ENCODE measurements around the gene KCNAB2.

Gene KCNAB2

DNA sequence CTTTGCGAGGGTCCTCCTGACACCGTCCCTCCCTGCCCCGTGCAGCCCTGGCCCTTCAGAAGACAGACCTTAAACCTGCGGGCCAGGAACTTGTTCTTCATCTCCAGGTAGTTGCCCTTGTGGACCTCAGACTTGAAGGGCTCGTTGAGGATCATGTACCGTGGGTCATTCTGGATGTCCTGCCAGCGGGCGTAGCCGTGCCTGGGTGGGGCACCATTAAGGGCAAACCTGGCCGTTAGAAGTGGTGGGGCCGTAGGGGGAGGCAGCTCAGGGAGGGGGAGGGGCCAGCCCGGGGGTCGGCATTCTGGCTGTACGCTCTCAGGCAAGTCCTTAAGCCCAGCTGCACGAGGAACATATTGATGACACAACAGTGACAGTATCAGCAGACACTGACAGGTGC, 64.6 kb downstream of the KCNAB2 start:
- DNase-seq (ENCODE audit: low spot score) = no peak

DNA sequence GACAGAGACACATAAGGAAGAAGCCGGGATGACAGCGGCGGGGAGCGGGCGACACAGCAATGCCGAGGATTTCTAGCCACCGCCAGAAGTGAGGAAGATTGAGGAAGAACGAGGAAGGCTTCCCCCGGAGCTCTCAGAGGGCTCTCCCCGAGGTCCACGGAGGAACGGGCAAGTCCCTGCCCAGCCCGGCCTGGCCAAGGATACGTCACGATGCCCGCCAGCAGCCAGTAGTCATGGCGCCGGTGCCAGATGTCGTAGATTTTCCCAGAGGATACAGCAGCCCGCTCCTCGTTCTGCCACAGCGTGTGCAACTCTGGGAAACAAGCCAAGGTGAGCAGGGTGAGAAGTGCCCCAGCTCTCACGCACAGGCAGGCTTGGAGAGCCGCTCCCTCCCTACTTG, 65.9 kb downstream of the KCNAB2 start:
- DNase-seq (ENCODE audit: low spot score) = no peak

DNA sequence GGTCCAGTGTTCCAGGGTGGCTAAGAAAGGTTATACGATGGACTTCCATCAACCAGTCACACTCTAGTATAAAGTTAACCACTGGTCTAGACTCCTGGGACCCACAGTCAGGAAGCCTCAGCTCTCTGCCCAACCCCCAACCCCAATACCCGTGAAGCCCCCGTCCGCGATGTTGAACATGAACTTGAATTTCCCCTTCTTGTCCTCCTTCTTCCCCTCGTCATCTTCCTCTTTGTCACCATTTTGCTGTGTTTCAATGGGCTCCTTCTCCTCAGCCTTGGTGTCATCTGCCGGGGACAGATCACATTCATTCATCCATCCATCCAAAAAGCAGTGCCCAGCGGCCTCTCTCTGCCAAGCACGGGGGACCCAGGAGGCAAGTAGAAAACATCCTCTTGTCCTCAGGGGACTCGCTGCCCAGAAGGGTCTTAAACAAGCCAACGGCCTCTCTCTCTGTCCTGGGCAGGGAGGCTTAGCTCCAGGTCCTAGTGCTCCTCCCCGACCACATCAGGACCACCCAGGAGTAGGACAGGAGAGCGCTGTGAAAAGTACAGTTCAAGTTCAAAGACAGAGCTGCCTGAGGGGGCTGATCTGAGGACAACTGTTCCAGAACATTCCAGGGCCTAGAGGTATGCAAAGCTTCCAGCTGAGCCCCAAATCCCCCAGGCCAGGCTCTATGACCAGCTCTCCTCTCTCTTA, 66.5 kb downstream of the KCNAB2 start:
- no peak for DNase-seq (ENCODE audit: low spot score)

DNA sequence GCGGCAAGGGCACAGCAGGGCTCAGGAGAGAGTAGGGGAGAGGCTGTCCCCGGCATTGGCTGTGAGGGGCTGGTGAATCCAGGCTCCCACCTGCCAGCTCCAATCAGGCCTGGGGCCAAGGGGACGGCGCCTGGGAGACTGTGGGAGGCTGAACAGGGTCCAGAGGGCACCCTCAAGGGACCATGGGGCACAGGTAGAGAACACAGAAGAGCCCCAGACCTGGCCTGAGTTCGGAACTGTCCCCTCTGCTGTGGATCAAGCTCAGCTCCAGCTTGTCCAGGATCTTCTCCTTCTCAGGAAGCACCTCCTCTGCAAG, 67.0 kb downstream of the KCNAB2 start:
- no peak for DNase-seq (ENCODE audit: low spot score)

DNA sequence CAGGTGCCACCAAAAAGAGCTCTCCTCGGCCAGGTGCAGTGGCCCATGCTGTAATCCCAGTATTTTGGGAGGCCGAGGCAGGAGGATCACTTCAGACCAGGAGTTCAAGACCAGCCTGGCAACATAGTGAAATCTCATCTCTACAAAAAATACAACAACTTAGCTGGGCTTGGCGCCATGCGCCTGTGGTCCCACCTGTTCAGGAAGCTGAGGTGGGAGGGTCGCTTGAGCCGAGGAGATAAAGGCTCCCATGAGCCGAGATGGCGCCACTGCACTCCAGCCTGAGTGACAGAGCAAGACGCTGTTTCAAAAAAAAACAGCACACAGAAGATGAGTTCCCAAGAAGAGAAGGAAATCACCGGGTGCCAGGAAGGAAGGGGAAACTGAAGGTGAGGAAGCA, 67.4 kb downstream of the KCNAB2 start:
- DNase-seq (ENCODE audit: low spot score) = no peak

DNA sequence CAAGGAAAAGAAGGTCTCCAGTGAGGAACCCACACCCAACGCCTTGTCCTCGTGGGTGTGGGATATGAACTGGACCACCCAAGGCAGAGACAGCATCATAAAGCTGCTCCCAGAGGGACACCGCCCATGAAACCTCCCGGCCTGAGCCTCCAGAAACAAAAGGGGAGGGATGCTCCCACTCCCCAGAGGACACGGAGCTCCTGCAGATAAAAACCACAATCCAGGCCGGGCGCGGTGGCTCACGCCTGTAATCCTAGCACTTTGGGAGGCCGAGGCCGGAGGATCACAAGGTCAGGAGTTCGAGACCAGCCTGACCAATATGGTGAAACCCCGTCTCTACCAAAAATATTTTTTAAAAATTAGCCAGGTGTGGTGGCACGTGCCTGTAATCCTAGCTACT, 68.1 kb downstream of the KCNAB2 start:
- DNase-seq (ENCODE audit: low spot score) = no peak

DNA sequence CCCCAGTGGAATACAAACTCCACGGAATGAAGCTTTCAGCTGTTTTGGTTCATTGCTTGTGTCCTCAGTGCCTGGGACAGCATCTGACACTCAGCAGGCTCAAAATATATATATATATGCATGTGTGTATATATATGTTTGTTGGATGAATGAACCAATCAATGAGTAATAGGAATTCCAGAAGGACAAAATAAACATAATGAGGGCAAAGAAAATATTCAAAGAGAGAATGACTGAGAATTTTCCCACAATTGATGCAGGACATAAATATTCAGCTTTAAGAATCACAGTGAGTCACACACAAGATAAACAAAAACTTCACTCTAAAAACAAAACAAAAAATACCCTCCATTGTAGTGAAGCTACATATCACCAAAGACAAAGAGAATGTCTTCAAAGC, 70.4 kb downstream of the KCNAB2 start:
- no peak for DNase-seq (ENCODE audit: low spot score)

DNA sequence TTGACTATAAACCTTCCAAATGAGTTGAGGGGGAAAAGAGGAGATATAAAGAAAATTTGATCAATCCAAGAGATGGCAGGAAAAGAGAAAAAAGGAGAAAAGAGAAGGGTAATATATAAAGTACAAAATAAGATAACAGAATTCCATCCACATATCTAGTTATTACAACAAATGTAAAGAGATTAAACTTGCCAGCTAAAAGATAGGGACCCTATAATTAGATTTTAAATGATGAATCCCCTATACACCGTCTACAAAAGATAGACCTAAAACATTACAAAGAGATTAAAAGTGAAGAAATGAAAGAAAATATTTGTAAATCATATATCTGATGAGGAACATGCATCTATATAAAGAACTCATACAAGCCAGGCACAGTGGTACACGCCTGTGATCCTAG, 71.4 kb downstream of the KCNAB2 start:
- no peak for DNase-seq (ENCODE audit: low spot score)

DNA sequence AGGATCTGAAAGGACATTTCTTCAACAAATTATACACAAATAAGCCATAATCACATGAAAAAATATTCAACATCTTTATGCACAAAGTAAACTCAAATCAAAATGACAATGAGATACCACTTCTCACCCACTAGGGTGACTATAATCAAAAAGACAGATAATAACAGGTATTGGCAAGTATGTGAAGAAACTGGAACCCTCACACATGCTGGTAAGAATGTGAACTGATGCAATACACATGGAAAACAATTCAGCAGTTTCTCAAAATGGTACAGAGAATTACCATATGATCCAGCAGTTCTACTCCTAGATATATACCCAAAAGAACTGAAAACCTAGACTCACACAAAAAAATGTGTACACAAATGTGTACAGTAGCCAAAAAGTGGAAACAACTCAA, 71.9 kb downstream of the KCNAB2 start:
- DNase-seq (ENCODE audit: low spot score) = no peak

DNA sequence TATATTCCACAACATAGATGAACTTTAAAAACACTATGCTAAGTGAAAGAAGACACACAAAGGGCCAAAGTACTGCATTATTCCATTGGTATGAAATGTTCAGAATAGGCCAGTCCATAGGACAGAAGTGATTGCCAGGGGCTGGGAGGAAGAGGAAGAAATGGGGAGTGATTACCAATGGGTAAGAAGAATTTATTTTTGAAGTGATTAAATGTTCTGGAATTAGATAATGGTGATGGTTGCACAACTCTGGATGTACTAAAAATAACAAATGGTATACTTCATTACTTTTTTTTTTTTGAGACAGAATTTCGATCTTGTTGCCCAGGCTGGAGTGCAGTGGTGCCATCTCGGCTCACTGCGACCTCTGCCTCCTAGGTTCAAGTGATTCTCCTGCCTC, 72.7 kb downstream of the KCNAB2 start:
- no peak for DNase-seq (ENCODE audit: low spot score)

DNA sequence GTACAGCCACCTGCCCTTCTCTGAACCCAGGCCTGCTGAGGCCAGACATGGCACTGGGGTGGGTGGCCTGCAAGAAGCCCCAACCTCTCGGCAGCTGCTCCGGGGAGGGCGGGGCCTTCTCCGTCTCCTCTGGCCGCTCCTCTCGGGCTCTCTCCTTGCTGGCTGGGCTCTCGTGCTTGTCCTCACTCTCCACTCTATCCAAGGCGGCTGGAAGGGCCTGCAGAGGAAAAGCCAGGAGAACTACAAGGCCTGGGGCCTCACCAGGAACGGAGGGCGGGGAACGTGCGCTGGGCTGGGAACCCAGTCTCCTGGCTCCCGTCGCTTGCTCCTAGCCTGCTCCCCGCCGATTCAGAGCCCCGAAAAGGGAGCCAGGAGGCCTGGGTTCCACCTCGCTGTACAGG, 75.3 kb downstream of the KCNAB2 start:
- DNase-seq (ENCODE audit: low spot score) = no peak

DNA sequence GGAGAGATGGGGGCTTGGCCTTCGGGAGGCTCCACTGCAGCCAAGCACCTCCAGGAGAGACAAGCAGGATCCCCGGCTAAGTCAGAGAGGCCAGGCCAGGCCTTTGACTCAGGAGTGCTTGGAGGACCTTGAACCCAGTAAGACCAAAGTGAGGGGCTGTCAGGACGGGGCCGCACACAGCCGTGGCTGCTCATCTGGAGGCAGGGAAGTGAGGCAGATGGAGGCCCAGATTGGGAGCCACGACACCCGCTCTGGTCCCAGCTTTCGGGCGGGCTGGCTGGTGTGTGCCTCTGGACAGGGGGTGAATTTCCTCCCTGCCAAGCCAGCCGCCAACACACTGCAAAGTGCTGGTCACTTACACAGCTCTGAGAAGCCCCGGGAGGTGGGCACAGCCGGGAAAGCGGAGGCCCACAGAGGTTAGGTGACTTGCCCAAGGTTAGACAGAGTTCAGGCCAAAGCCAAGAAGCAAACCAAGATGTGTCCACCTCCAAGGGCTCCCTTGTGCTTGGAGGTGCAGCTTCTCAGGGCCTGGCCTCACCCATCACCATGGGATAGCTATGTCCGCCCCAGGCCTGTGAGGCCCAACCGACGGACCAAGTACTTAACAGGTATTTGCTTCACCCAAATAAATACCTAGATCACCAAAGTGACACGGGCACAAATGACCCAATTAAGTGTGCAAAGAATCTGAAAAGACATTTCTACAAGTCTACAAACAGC, 76.1 kb downstream of the KCNAB2 start:
- no peak for DNase-seq (ENCODE audit: low spot score)

DNA sequence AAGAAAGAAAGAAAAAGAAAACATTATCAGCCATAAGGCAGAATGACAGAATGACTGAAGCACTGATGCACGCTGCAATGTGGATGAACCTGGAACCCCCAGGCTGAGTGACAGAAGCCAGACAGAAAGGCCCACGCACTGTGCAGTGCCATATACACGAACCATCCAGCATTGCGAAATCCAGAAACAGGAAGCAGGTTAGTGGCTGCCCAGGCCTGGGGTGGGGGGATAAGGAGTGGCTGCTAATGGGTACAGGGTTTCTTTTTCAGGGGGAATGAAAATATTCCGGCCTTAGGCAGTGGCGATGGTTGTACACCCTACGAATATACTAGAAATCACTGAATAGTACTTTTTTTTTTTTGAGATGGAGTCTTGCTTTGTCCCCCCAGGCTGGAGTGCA, 77.4 kb downstream of the KCNAB2 start:
- DNase-seq (ENCODE audit: low spot score) = no peak

DNA sequence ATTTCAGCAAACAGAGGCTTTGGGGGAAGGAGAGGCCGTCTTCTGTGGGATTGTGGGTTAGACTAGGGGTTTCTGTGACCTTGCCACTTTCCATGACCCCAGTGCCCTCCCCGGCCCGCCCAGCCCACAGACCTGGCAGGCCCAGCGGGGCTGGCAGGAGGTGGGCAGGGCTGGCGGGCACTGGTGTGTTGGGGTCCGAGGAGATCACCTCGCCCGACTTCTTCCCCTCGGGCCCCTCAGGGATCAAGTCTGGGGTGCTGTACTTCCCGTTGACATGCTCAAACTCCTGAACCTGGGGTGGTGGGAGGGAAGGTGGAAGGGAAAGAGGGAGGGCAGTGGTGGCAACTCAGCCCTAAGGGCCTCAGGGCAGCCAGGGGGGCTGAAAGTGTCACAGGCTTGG, 78.1 kb downstream of the KCNAB2 start:
- DNase-seq (ENCODE audit: low spot score) = no peak

DNA sequence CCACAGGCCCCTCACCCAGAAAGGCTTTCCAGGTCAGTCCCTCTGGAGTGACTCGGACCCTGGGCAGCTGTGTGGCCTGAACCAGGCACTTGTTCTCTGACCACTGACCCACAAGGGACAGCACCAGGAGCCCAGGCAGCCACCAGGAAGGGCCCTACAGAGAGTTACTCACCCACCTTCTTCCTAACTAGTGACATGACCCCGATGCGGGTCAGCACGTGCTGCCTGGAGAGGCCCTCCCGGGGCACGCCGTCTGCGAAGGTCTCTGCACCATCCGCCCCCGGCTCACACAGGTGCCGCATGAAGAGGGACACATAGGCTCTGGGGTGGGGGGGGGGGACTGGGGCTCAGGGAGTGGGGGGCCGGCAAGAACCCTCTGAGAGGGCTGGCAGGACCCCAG, 78.7 kb downstream of the KCNAB2 start:
- no peak for DNase-seq (ENCODE audit: low spot score)

DNA sequence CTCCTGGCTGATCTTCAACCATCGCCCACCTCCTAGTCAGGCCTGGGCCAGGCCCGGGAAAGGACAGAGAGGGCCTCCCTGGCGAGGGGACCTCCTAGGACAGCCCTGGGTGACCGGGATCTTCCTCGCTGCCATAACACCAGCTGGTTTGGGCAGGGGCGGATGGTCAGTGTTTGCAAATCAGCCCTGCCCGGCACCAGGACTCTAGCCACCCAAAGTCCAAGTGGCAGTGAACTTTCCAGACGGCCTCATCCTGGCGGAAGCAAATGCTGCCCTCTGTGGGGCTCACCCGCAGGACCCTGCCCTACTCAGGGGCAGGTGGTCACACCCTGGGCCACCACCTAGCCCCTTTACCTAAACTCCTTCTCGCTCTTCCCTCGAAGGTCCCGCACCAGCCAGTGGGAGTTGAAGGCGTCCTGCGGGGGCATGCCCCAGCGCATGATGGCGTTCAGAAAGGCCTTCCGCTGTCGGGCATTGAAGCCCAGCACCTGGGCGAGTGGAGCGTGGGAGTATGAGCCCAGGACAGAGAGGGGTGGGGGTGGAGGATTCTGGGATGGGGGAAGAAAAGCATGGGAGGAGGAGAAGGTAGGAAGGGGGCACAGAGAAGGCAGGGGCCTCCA, 79.2 kb downstream of the KCNAB2 start:
- DNase-seq (ENCODE audit: low spot score) = no peak

DNA sequence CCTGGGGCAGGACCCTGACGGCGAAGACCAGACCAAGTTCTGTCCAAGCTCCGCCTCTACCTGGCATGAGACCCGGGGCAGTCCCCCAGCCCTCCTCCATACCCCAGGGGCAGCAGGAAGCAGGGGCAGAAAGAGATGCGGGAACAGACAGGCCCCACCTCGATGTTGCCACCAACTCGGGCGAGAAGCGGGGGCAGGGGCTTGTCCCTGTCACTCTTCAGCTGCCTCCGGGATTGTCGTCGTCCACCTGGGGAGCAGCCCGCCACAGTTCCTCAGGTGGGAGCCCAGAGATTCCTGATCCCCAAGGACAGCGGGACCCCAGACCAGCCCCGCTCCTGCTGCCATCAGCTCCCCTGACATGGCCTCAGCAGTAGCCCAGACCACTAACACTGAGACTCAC, 79.7 kb downstream of the KCNAB2 start:
- DNase-seq (ENCODE audit: low spot score) = no peak

DNA sequence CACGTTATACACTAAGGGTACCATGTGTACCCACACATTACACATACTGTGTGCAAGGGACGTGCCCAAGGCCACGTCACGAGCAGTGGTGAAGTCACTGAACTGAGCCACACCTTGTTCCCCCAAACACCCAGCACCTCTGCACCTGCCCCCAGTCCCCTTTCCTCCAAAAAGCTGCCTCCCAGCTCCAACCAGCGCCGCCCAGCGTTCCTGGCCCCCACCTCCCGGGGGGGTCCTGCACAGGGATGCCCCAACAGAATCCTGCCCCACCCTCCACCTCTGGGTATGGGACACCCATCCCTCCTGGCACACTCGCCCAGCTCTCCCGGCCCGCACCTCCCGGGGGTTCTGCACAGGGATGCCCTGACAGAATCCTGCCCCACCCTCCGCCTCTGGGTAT, 80.3 kb downstream of the KCNAB2 start:
- no peak for DNase-seq (ENCODE audit: low spot score)

DNA sequence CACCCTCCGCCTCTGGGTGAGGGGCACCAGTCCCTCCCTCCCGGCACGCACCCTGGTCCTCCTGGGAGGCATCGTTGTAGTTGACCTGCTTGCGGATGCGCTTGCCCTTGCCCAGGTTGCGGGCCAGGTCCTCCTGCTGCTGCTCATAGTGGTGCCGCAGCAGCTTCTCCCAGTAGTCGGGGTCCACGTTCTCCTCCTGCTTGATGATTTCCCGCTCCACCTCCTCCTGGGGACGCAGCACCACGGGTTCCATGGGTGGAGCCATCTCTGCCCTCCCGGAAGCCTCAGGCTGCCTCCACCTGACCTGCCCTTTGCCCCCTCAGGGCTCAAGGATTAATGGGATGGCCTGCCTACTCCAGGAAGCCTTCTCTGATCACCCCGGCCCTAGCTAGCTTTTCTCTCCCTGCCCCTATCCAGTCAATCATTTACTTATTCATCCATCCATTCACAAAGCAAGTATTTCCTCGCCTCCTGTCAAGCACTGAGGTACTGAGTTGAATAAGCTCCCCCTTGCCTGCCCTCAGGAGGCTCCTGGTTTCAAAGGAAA, 80.9 kb downstream of the KCNAB2 start:
- DNase-seq (ENCODE audit: low spot score) = no peak

DNA sequence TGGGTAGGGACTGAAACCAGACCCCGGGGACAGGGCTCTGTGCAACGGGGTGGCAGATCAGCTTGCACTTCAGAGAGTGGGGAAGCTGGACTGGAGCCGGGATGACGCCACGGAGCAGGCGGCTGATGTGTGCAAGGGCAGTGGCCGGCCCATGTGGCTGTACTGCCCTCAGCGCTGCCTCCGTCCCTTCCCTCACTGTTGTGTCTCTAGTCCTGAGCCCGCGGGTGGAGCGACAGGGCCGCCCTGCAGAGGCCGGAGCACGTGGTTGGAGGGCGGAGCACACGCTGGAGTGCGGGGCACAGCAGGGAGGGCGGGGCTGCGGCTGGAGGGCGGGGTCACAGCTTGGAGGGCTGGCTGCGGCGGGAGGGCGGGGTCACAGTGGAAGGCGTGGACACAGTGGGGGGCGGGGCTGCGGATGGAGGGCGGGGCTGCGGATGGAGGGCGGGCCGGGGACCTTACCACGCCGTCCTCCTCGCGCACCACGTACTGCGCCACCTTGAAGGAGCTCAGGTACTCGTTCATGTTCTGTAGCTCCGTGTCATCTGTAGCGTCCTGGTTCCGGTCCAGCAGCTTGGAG, 82.0 kb downstream of the KCNAB2 start:
- DNase-seq (ENCODE audit: low spot score) = peak; percentile 86

DNA sequence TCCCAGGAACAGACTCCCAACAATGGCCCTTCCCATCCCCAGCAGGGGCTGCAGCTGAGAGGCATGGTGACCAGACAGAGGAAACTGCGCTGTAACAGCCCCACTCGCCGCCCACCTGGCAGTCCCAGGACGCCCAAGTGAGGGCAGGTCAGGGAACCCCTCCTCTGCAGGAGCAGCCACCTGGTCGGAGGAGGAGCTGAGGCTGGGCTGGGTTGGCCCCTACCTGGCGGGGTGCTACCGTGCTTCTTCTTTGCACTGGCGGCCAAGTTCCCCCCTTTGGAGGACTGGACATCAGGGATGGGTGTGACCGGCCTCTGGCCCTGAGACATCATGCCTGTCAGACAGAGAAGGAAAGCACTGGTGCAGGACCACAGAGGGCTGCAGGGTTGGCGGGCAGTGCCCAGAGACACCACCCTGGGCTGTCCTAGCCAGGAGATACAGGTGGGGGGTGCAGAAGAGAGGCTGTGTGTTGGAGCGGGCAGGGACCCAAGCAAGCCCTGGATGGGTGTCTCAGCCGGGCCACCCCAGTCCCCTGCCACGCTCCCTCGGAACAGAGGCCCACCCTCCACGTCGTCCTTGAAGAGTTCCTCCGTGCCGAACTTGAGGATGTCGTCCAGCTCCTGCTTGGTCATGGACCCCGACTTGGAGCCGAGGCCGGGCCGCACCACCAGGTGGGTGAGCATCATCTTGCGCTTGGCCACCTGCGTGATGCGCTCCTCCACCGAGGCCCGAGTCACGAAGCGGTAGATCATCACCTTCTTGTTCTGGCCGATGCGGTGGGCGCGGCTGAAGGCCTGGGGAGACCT, 82.8 kb downstream of the KCNAB2 start:
- DNase-seq (ENCODE audit: low spot score) = no peak

DNA sequence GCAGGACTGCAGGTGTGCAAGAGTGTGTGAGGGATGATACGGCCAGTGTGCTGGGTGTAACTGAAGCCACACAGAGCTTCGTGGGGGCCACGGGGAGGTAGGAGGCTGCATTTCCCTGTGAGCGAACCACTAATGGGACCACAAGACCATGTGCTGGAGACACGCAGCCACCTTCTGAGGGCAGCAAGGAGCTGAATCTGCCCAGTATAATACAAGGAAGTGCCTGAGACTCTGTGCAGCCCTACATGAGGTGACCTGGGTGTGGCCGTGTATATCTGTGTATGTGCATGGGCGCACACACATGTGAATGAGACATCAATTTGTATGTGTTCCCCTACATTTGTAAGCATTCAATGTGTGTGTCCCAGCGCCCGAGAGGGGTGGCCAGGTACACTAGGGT, 83.6 kb downstream of the KCNAB2 start:
- DNase-seq (ENCODE audit: low spot score) = no peak

Data from AG08396 (cell line).